ENCODE results near the gene ALPL.

DNA sequence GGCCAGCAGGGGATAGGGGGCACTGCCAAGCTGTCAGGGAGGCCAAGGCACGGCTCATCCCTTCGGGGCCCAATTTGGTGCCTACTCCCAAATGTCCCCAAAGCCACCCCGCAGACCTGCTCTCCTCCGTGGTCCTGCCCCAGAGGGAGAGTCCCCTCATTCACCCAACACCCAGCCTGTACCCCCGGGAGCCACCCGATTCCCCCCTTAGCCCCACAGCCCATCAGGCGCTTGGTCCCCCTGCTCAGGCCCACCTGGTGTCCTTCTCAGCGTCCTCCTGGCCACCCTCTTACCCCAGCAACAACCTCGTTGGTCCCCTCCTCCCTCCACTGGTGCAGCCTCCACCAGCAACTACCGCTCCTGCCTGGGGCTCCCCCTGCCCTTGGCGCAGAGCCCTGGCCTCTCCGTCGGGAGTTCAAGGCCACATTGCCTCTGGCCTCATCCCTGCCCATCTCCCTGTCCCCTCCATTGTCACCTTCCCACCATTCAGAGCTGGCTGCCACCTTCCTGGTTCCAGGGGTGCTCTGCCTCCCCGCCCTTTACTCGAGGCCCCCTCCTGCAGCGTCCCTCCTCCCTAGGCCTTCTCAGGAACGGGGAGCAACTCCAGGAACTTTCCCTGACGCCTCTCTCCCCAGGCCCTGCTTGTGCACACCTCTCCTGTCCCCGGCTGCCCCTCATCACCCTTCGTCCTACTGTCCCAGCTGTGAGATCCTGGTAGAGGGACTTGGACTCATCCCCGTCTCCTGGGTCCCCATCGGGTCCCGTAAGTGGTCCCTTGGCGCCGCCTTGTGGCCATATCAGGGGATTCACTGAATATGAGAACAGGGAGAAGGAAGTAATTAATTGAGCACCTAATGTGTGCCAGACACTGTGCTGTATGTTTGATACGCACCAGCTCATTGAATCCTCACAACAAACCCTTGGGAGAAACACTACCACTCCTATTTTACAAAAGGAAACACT, 86.0 kb downstream of the ALPL start:
- TF ChIP-seq, protein P1, sequence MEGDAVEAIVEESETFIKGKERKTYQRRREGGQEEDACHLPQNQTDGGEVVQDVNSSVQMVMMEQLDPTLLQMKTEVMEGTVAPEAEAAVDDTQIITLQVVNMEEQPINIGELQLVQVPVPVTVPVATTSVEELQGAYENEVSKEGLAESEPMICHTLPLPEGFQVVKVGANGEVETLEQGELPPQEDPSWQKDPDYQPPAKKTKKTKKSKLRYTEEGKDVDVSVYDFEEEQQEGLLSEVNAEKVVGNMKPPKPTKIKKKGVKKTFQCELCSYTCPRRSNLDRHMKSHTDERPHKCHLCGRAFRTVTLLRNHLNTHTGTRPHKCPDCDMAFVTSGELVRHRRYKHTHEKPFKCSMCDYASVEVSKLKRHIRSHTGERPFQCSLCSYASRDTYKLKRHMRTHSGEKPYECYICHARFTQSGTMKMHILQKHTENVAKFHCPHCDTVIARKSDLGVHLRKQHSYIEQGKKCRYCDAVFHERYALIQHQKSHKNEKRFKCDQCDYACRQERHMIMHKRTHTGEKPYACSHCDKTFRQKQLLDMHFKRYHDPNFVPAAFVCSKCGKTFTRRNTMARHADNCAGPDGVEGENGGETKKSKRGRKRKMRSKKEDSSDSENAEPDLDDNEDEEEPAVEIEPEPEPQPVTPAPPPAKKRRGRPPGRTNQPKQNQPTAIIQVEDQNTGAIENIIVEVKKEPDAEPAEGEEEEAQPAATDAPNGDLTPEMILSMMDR (IDR thresholded peaks at IDR 0.05; ENCODE audit: low read length), result peak; percentile 83
- no peak for TF ChIP-seq EZH2 (IDR thresholded peaks at IDR 0.05; ENCODE audit: borderline replicate concordance, low read length)
